HEK293 (cell line): ENCODE data around the gene CYP11A1.

ENCODE experiments used
- CTCF ChIA-PET: fragments of 350-600 bp; formaldehyde crosslinking; extraction: SDS; loops from one replicate; lab custom pipeline; 2021; ENCODE audit warnings: antibody characterized with exemption; lab: Yijun Ruan, JAX
- POLR2A ChIA-PET: fragments of 300-600 bp; formaldehyde crosslinking; extraction: SDS; loops from one replicate; lab custom pipeline; 2020; ENCODE audit warnings: antibody characterized with exemption, inconsistent platforms; lab: Yijun Ruan, JAX
- H3K27ac ChIP-seq: fragments of 200-500 bp; sonication (Bioruptor generic); 2 replicates; pipeline ENCODE4 v1.5.1; 2014; ENCODE audit warnings: low read depth, low read length, control low read depth, inconsistent platforms; ENCODE audit errors: extremely low read depth
- H3K36me3 ChIP-seq, 2 experiments: fragments of 200-500 bp in 1 of 2; sonication (Bioruptor generic) in 1 of 2; 1 replicate in 1 of 2; 2 replicates in 1 of 2; pipeline ENCODE4 v1.5.1; 2014 to 2017; ENCODE audit warnings: inconsistent platforms in 2 of 2, low read length in 2 of 2; ENCODE audit not compliant: control insufficient read depth in 2 of 2, insufficient read depth in 1 of 2
- H3K4me1 ChIP-seq: fragments of 200-500 bp; sonication (Bioruptor generic); 2 replicates; pipeline ENCODE4 v1.5.1; 2014; ENCODE audit warnings: mild to moderate bottlenecking, low read length, inconsistent platforms; ENCODE audit not compliant: control insufficient read depth, insufficient read depth
- H3K4me3 ChIP-seq: 2 replicates; pipeline ENCODE4 v1.5.1; 2011; ENCODE audit warnings: low read depth, mild to moderate bottlenecking, control low read depth, low read length, moderate library complexity
- H3K9me3 ChIP-seq: fragments of 200-500 bp; sonication (Bioruptor generic); 2 replicates; pipeline ENCODE4 v1.5.1; 2014; ENCODE audit warnings: low read depth, low read length, inconsistent platforms; ENCODE audit not compliant: control insufficient read depth, insufficient read depth
- KLF17 ChIP-seq: fragments of 450-650 bp; formaldehyde crosslinking; IDR thresholded peaks from 2 replicates; pipeline ENCODE4 v1.5.1; 2016; ENCODE audit warnings: missing biosample characterization, missing genetic modification characterization
- MZF1 ChIP-seq: fragments of 450-650 bp; formaldehyde crosslinking; IDR thresholded peaks from 2 replicates; pipeline ENCODE4 v1.5.1; 2017; ENCODE audit warnings: missing biosample characterization, missing genetic modification characterization, borderline replicate concordance
- PRDM6 ChIP-seq: fragments of 450-650 bp; formaldehyde crosslinking; IDR thresholded peaks from 2 replicates; pipeline ENCODE4 v1.5.1; 2017; ENCODE audit warnings: missing biosample characterization, missing genetic modification characterization
- SP3 ChIP-seq: fragments of 450-650 bp; formaldehyde crosslinking; IDR thresholded peaks from 2 replicates; pipeline ENCODE4 v1.5.1; 2016; ENCODE audit warnings: missing biosample characterization, missing genetic modification characterization
- ZBTB1 ChIP-seq: fragments of 450-650 bp; formaldehyde crosslinking; IDR thresholded peaks from 2 replicates; pipeline ENCODE4 v1.5.1; 2016; ENCODE audit warnings: missing biosample characterization, missing genetic modification characterization
- ZBTB49 ChIP-seq: fragments of 450-650 bp; formaldehyde crosslinking; IDR thresholded peaks from 2 replicates; pipeline ENCODE4 v1.5.1; 2016; ENCODE audit warnings: missing biosample characterization, missing genetic modification characterization, low read depth
- ZBTB7A ChIP-seq: fragments of 450-650 bp; formaldehyde crosslinking; IDR thresholded peaks from 2 replicates; pipeline ENCODE4 v1.5.1; 2016; ENCODE audit warnings: low read depth, missing biosample characterization, missing genetic modification characterization
- ZEB2 ChIP-seq: fragments of 450-650 bp; formaldehyde crosslinking; IDR thresholded peaks from 2 replicates; pipeline ENCODE4 v1.5.1; 2016; ENCODE audit warnings: missing biosample characterization, missing genetic modification characterization
- ZFHX2 ChIP-seq: fragments of 450-650 bp; formaldehyde crosslinking; conservative IDR thresholded peaks from 2 replicates; pipeline ENCODE4 v1.5.1; 2016; ENCODE audit warnings: missing biosample characterization, missing genetic modification characterization
- ZFP3 ChIP-seq: fragments of 450-650 bp; formaldehyde crosslinking; IDR thresholded peaks from 2 replicates; pipeline ENCODE4 v1.5.1; 2016; ENCODE audit warnings: low read depth, missing biosample characterization, missing genetic modification characterization
- ZFP41 ChIP-seq: fragments of 450-650 bp; formaldehyde crosslinking; IDR thresholded peaks from 2 replicates; pipeline ENCODE4 v1.5.1; 2016; ENCODE audit warnings: missing biosample characterization, missing genetic modification characterization, borderline replicate concordance
- ZNF169 ChIP-seq: fragments of 450-650 bp; formaldehyde crosslinking; IDR thresholded peaks from 2 replicates; pipeline ENCODE4 v1.5.1; 2016; ENCODE audit warnings: missing biosample characterization, missing genetic modification characterization
- ZNF292 ChIP-seq: fragments of 450-650 bp; formaldehyde crosslinking; IDR thresholded peaks from 2 replicates; pipeline ENCODE4 v1.5.1; 2016; ENCODE audit warnings: low read depth, missing biosample characterization, missing genetic modification characterization, borderline replicate concordance
- ZNF341 ChIP-seq: fragments of 450-650 bp; formaldehyde crosslinking; IDR thresholded peaks from 2 replicates; pipeline ENCODE4; 2016; ENCODE audit warnings: low read depth, missing biosample characterization, missing genetic modification characterization
- ZNF350 ChIP-seq: fragments of 450-650 bp; formaldehyde crosslinking; IDR thresholded peaks from 2 replicates; pipeline ENCODE4 v1.5.0; 2017; ENCODE audit warnings: missing biosample characterization, mild to moderate bottlenecking, missing genetic modification characterization
- ZNF449 ChIP-seq: fragments of 450-650 bp; formaldehyde crosslinking; IDR thresholded peaks from 2 replicates; pipeline ENCODE4 v1.5.1; 2017; ENCODE audit warnings: missing biosample characterization, mild to moderate bottlenecking, missing genetic modification characterization, moderate library complexity
- ZNF513 ChIP-seq: fragments of 450-650 bp; IDR thresholded peaks from 2 replicates; pipeline ENCODE4 v1.5.1; 2018; ENCODE audit warnings: missing biosample characterization, missing genetic modification characterization
- ZNF514 ChIP-seq: fragments of 450-650 bp; formaldehyde crosslinking; IDR thresholded peaks from 2 replicates; pipeline ENCODE4 v1.5.1; 2016; ENCODE audit warnings: missing biosample characterization, missing genetic modification characterization
- ZNF580 ChIP-seq: fragments of 450-650 bp; formaldehyde crosslinking; IDR thresholded peaks from 2 replicates; pipeline ENCODE4 v1.5.1; 2016; ENCODE audit warnings: missing biosample characterization, missing genetic modification characterization
- ZNF626 ChIP-seq: fragments of 450-650 bp; sonication (Bioruptor Pico); formaldehyde crosslinking; IDR thresholded peaks from 2 replicates; pipeline ENCODE4 v1.5.1; 2018; ENCODE audit warnings: missing biosample characterization, missing genetic modification characterization, inconsistent platforms
- ZNF747 ChIP-seq: fragments of 450-650 bp; formaldehyde crosslinking; IDR thresholded peaks from 2 replicates; pipeline ENCODE4 v1.5.1; 2016; ENCODE audit warnings: missing biosample characterization, missing genetic modification characterization
- ZNF76 ChIP-seq: fragments of 450-650 bp; formaldehyde crosslinking; IDR thresholded peaks from 2 replicates; pipeline ENCODE4; 2016; ENCODE audit warnings: low read depth, missing biosample characterization, missing genetic modification characterization, borderline replicate concordance
- ZNF776 ChIP-seq: fragments of 450-650 bp; formaldehyde crosslinking; IDR thresholded peaks from 2 replicates; pipeline ENCODE4 v1.5.0; 2017; ENCODE audit warnings: missing biosample characterization, missing genetic modification characterization, borderline replicate concordance
- ZSCAN23 ChIP-seq: fragments of 450-650 bp; formaldehyde crosslinking; IDR thresholded peaks from 2 replicates; pipeline ENCODE4 v1.5.1; 2016; ENCODE audit warnings: missing biosample characterization, missing genetic modification characterization

Gene CYP11A1

GRCh38 chr15:74314795-74315438, 52.5 kb downstream of the CYP11A1 start (continued):
- TF ChIP-seq ZNF449 (tag by site-specific recombination) (no peak), MZF1 (tag by site-specific recombination) (no peak), ZSCAN23 (no peak), ZNF350 (tag by site-specific recombination) (no peak), ZNF513 (tag by site-specific recombination) (no peak), ZNF580 (tag by site-specific recombination) (peak; percentile 54; the same call in 1 of the 2 replicates), ZEB2 (tag by site-specific recombination) (no peak), ZNF76 (no peak)

GRCh38 chr15:74313889-74314288, 53.6 kb downstream of the CYP11A1 start:
- Histone ChIP-seq H3K27ac (no peak overlapping the region), H3K4me1 (peaks cover 30% of the 10 kb centered on the region), H3K9me3 (no peaks in the 10 kb centered on the region), H3K4me3 (no peak overlapping the region), H3K36me3 (no peaks in the 10 kb centered on the region)
- CTCF ChIA-PET = interaction anchor here (1.0 to 8.5 kb wide), 2 partner anchors 9 to 186 kb away, joined by 3 to 253 read pairs; no protein-coding TSS in a partner anchor
- no peak for TF ChIP-seq ZNF747
- peak; percentile 96 for TF ChIP-seq ZFP3 (tag by site-specific recombination)
- no peak for TF ChIP-seq ZNF514 (tag by site-specific recombination)
- TF ChIP-seq KLF17 = 0 out of 2 replicates have a peak, but pooled peaks have one; percentile 1
- TF ChIP-seq ZNF341 (tag by site-specific recombination) = peak; percentile 60; the same call in 1 of the 2 replicates
- TF ChIP-seq ZFHX2 = 0 out of 2 replicates have a peak, but pooled peaks have one; percentile 11
- POLR2A ChIA-PET = no interaction called here

- CTCF ChIA-PET = interaction anchor here (0.6 to 8.5 kb wide), 13 partner anchors 10 to 338 kb away, joined by 3 to 253 read pairs (median 6); partner anchors contain the start of gene ISLR2
- Histone ChIP-seq H3K36me3 (no peaks in the 10 kb centered on the region), H3K4me1 (peaks cover 24% of the 10 kb centered on the region), H3K4me3 (no peak overlapping the region), H3K9me3 (no peaks in the 10 kb centered on the region), H3K27ac (peak overlapping the region; percentile 32; the same call in 1 of the 2 replicates)
- POLR2A ChIA-PET = no interaction called here
- TF ChIP-seq ZNF292 (no peak), ZFP3 (tag by site-specific recombination) (no peak), ZNF626 (tag by site-specific recombination) (no peak), ZFP41 (no peak), ZBTB1 (tag by site-specific recombination) (no peak), ZBTB7A (tag by site-specific recombination) (no peak), PRDM6 (tag by site-specific recombination) (no peak), SP3 (tag by site-specific recombination) (no peak), ZNF776 (tag by site-specific recombination) (no peak), ZBTB49 (tag by site-specific recombination) (no peak), ZNF169 (tag by site-specific recombination) (no peak)
Observed at GRCh38 chr15:74312445-74313007, 54.9 kb downstream of the CYP11A1 start.
